ENCODE results near the gene LCLAT1.
A peak's percentile ranks its signal among the peaks of the same experiment; 100 is the strongest.

LCLAT1 gene

GRCh38 chr2:30427606-30428347 lies 19.3 kb upstream of the LCLAT1 start:
- no peak for TF ChIP-seq CTCF (IDR thresholded peaks at IDR 0.05; ENCODE audit: low read depth, low read length, missing control alignments)
- H3K4me3 ChIP-seq (ENCODE audit: low read depth, low read length): no peak overlapping the region
- no peak overlapping the region for H3K27ac ChIP-seq
- in situ Hi-C loops (cut with HindIII; ENCODE audit: low pct_ligation_motif_present, low sequenced_read_pairs): no loop called here
- no peaks in the 10 kb centered on the region for H3K36me3 ChIP-seq (replicated peaks)
- no peaks in the 10 kb centered on the region for H3K27me3 ChIP-seq (replicated peaks)
- DNase-seq: no peak

- H3K27me3 ChIP-seq (replicated peaks): no peaks in the 10 kb centered on the region
- H3K4me3 ChIP-seq (ENCODE audit: low read depth, low read length): no peak overlapping the region
- in situ Hi-C loops (cut with HindIII; ENCODE audit: low pct_ligation_motif_present, low sequenced_read_pairs): no loop called here
- H3K36me3 ChIP-seq (replicated peaks): no peaks in the 10 kb centered on the region
- DNase-seq: no peak
- no peak for TF ChIP-seq CTCF (IDR thresholded peaks at IDR 0.05; ENCODE audit: low read depth, low read length, missing control alignments)
- no peak overlapping the region for H3K27ac ChIP-seq
Observed at GRCh38 chr2:30428348-30428662, 18.7 kb upstream of the LCLAT1 start.

- no peak for TF ChIP-seq CTCF (IDR thresholded peaks at IDR 0.05; ENCODE audit: low read depth, low read length, missing control alignments)
- in situ Hi-C loops (cut with HindIII; ENCODE audit: low pct_ligation_motif_present, low sequenced_read_pairs): no loop called here
- no peak overlapping the region for H3K4me3 ChIP-seq (ENCODE audit: low read depth, low read length)
Observed at GRCh38 chr2:30428827-30429461, 18.1 kb upstream of the LCLAT1 start.

GRCh38 chr2:30433541-30434299 lies 13.3 kb upstream of the LCLAT1 start:
- no peak overlapping the region for H3K27ac ChIP-seq
- no peak overlapping the region for H3K4me3 ChIP-seq (ENCODE audit: low read depth, low read length)
- DNase-seq: peak; percentile 10
- no peaks in the 10 kb centered on the region for H3K36me3 ChIP-seq (replicated peaks)
- H3K27me3 ChIP-seq (replicated peaks): no peaks in the 10 kb centered on the region
- no peak for TF ChIP-seq CTCF (IDR thresholded peaks at IDR 0.05; ENCODE audit: low read depth, low read length, missing control alignments)
- in situ Hi-C loops (cut with HindIII; ENCODE audit: low pct_ligation_motif_present, low sequenced_read_pairs): no loop called here

More at GRCh38 chr2:30428827-30429461, 18.1 kb upstream of the LCLAT1 start:
- Histone ChIP-seq H3K27ac (no peak overlapping the region), H3K27me3 (replicated peaks) (no peaks in the 10 kb centered on the region), H3K36me3 (replicated peaks) (no peaks in the 10 kb centered on the region)
- no peak for DNase-seq

GRCh38 chr2:30434708-30435107 lies 12.3 kb upstream of the LCLAT1 start:
- Histone ChIP-seq H3K27ac (no peak overlapping the region), H3K36me3 (replicated peaks) (no peaks in the 10 kb centered on the region), H3K27me3 (replicated peaks) (no peaks in the 10 kb centered on the region), H3K4me3 (ENCODE audit: low read depth, low read length) (no peak overlapping the region)
- no peak for DNase-seq
- in situ Hi-C loops (cut with HindIII; ENCODE audit: low pct_ligation_motif_present, low sequenced_read_pairs): no loop called here
- TF ChIP-seq CTCF (IDR thresholded peaks at IDR 0.05; ENCODE audit: low read depth, low read length, missing control alignments): no peak
